Astrocyte (in vitro differentiated cells and primary cell): ENCODE measurements around the gene DNAL1. TPM values are rescaled to one million over a fixed set of nuclear protein-coding genes. Genes with fewer than 3 reads are reported as not detected.
A peak's percentile ranks its signal among the peaks of the same experiment; 100 is the strongest.

ENCODE experiments used
- DNase-seq: peaks from one replicate; pipeline ENCODE4 v3.0.0-alpha.2; 2010; ENCODE audit warnings: low read depth
- FAIRE-seq: peaks from 2 replicates; lab custom pipeline; 2011; peaks lifted over from hg19 to GRCh38; lab: Jason Lieb, UNC
- H2AFZ ChIP-seq: 2 replicates; pipeline ENCODE4 v1.6.0; 2012; ENCODE audit warnings: low read depth, low read length, inconsistent platforms
- H3K27ac ChIP-seq: 2 replicates; pipeline ENCODE4 v1.5.1; 2011; ENCODE audit warnings: low read depth, low read length, inconsistent platforms
- H3K27me3 ChIP-seq: 2 replicates; pipeline ENCODE4 v1.6.0; 2011; ENCODE audit warnings: low read length, inconsistent platforms; ENCODE audit not compliant: insufficient read depth
- H3K36me3 ChIP-seq: 2 replicates; pipeline ENCODE4 v1.5.1; 2011; ENCODE audit warnings: low read length, inconsistent platforms; ENCODE audit not compliant: insufficient read depth
- H3K4me1 ChIP-seq: 2 replicates; pipeline ENCODE4 v1.5.1; 2011; ENCODE audit warnings: low read length, inconsistent platforms; ENCODE audit not compliant: insufficient read depth
- H3K4me2 ChIP-seq: 2 replicates; pipeline ENCODE4 v1.6.0; 2012; ENCODE audit warnings: low read length, inconsistent platforms
- H3K4me3 ChIP-seq: 2 replicates; pipeline ENCODE4 v1.5.1; 2011; ENCODE audit warnings: low read depth, mild to moderate bottlenecking, low read length, inconsistent platforms; ENCODE audit not compliant: insufficient read depth
- H3K79me2 ChIP-seq: 2 replicates; pipeline ENCODE4 v1.6.0; 2012; ENCODE audit warnings: mild to moderate bottlenecking, low read length, inconsistent platforms; ENCODE audit not compliant: insufficient read depth
- H3K9ac ChIP-seq: 2 replicates; pipeline ENCODE4 v1.6.0; 2012; ENCODE audit warnings: mild to moderate bottlenecking, low read length, inconsistent platforms
- H3K9me3 ChIP-seq: 2 replicates; pipeline ENCODE4 v1.5.1; 2012; ENCODE audit warnings: low read depth, mild to moderate bottlenecking, low read length, inconsistent platforms; ENCODE audit not compliant: insufficient read depth
- H4K20me1 ChIP-seq: 2 replicates; pipeline ENCODE4 v1.6.0; 2012; ENCODE audit warnings: low read length, inconsistent platforms; ENCODE audit not compliant: insufficient read depth
- H3K27ac Mint-ChIP-seq: one replicate; pipeline ENCODE4 v1.8.0; 2021; ENCODE audit warnings: mild to moderate bottlenecking, mixed read lengths; ENCODE audit not compliant: unreplicated experiment
- H3K27me3 Mint-ChIP-seq: one replicate; pipeline ENCODE4 v1.8.0; 2021; ENCODE audit warnings: low read depth, mixed read lengths; ENCODE audit not compliant: unreplicated experiment
- H3K36me3 Mint-ChIP-seq: one replicate; pipeline ENCODE4 v1.8.0; 2021; ENCODE audit warnings: low read depth, mixed read lengths; ENCODE audit not compliant: unreplicated experiment
- H3K4me1 Mint-ChIP-seq: one replicate; pipeline ENCODE4 v1.8.0; 2021; ENCODE audit warnings: low read depth, mixed read lengths; ENCODE audit not compliant: unreplicated experiment
- H3K4me3 Mint-ChIP-seq: one replicate; pipeline ENCODE4 v1.8.0; 2021; ENCODE audit warnings: mild to moderate bottlenecking, moderate library complexity, mixed read lengths; ENCODE audit not compliant: unreplicated experiment
- H3K9me3 Mint-ChIP-seq: one replicate; pipeline ENCODE4 v1.8.0; 2021; ENCODE audit warnings: mild to moderate bottlenecking, mixed read lengths; ENCODE audit not compliant: unreplicated experiment
- CTCF ChIP-seq: IDR thresholded peaks from 2 replicates; pipeline ENCODE4 v1.5.1; 2011; ENCODE audit warnings: low read depth, mild to moderate bottlenecking, inconsistent platforms, low read length, moderate library complexity; ENCODE audit not compliant: insufficient read depth
- EZH2 ChIP-seq: IDR thresholded peaks from 2 replicates; pipeline ENCODE4 v1.6.1; 2012; ENCODE audit warnings: mild to moderate bottlenecking, low read length, inconsistent platforms; ENCODE audit not compliant: insufficient read depth
- total RNA-seq: library from RNA; stranded (reverse); gene quantifications from 2 replicates; pipeline ENCODE4 v1.2.1, GENCODE V29; 2021

Gene DNAL1
- total RNA-seq, 1 donor from 2014 or later: 24.9 TPM

GRCh38 chr14:73722581-73722980, 77.8 kb downstream of the DNAL1 start:
- no peaks in the 10 kb centered on the region for H3K27me3 ChIP-seq
- Mint-ChIP-seq H3K27ac (no peak overlapping the region), H3K9me3 (no peaks in the 10 kb centered on the region), H3K4me3 (no peak overlapping the region), H3K36me3 (peaks cover 22% of the 10 kb centered on the region), H3K27me3 (no peaks in the 10 kb centered on the region), H3K4me1 (peaks cover 36% of the 10 kb centered on the region)
- no peak overlapping the region for H3K4me2 ChIP-seq
- DNase-seq (no peak), FAIRE-seq (no peak)
- no peaks in the 10 kb centered on the region for H3K9me3 ChIP-seq
- no peak overlapping the region for H2AFZ ChIP-seq
- peaks cover 34% of the 10 kb centered on the region for H3K36me3 ChIP-seq
- H3K79me2 ChIP-seq: peaks cover 3% of the 10 kb centered on the region
- H3K9ac ChIP-seq: no peak overlapping the region
- H3K4me1 ChIP-seq: peaks cover 54% of the 10 kb centered on the region
- no peak for TF ChIP-seq EZH2
- no peak for TF ChIP-seq CTCF
- no peak overlapping the region for H3K27ac ChIP-seq
- no peak overlapping the region for H3K4me3 ChIP-seq
- peaks cover 5% of the 10 kb centered on the region for H4K20me1 ChIP-seq

GRCh38 chr14:73723406-73723796, 78.6 kb downstream of the DNAL1 start:
- TF ChIP-seq EZH2 (no peak), CTCF (no peak)
- FAIRE-seq (no peak), DNase-seq (peak; percentile 85)
- Mint-ChIP-seq H3K27ac (peak overlapping the region; percentile 81), H3K4me1 (peaks cover 34% of the 10 kb centered on the region), H3K36me3 (peaks cover 21% of the 10 kb centered on the region), H3K4me3 (peak overlapping the region; percentile 71), H3K27me3 (no peaks in the 10 kb centered on the region), H3K9me3 (no peaks in the 10 kb centered on the region)
- Histone ChIP-seq H3K9me3 (no peaks in the 10 kb centered on the region), H3K4me3 (peak overlapping the region; percentile 2), H3K4me1 (peaks cover 52% of the 10 kb centered on the region), H3K9ac (peak overlapping the region; percentile 70), H3K4me2 (peak overlapping the region; percentile 74), H3K27me3 (no peaks in the 10 kb centered on the region), H2AFZ (no peak overlapping the region), H3K36me3 (peaks cover 38% of the 10 kb centered on the region), H3K27ac (peak overlapping the region; percentile 85), H3K79me2 (peaks cover 8% of the 10 kb centered on the region), H4K20me1 (peaks cover 11% of the 10 kb centered on the region)

DNA sequence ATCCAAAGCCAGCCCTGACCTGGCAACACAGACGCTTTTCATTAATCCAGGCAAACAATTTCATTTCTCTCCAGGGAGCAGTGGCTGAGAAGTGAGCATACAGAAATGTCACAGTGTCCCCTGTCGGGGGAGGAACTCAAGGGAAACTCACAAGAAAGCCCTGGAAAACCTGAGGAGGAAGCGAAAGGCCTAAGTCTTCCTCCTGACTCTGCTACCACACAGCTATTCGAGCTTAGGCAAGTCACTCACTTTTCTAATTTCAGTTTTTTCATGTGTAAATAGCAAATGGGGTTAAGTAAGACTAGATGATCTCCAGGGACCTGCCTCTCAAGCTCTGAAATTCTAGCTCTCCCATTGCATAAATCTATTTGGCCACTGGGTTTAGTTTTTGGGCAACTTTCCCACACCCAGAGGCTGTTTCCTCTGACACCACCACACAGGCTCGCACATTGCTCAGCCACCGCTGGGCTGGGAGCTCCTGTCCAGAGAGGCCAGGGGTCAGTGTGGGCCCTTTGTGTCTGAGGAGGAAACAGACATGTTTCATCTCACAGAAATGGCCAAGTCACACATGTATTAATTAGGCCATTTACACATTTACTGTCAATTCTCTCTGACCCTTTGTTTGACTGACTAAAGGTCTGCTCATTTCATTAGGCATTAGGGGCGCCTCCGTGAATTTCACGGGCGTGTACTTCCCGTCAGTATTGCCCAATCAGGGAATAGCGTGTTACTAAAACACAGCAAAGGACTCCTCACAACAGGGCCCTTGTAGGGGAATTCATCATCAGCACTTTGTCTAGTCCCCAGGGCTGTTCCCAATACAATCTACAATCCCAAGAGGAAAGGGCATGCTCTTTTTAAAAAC, 79.2 kb downstream of the DNAL1 start:
- H4K20me1 ChIP-seq: peaks cover 17% of the 10 kb centered on the region
- H3K27me3 Mint-ChIP-seq: no peaks in the 10 kb centered on the region
- H2AFZ ChIP-seq: no peak overlapping the region
- peaks cover 14% of the 10 kb centered on the region for H3K79me2 ChIP-seq
- H3K27ac ChIP-seq: peak overlapping the region; percentile 85
- peak; percentile 24 for TF ChIP-seq CTCF
- TF ChIP-seq EZH2: no peak
- DNase-seq (peak; percentile 95), FAIRE-seq (peak; percentile 94)
- no peaks in the 10 kb centered on the region for H3K9me3 ChIP-seq
- peak overlapping the region; percentile 74 for H3K4me2 ChIP-seq
- H3K36me3 Mint-ChIP-seq: peaks cover 25% of the 10 kb centered on the region
- peaks cover 40% of the 10 kb centered on the region for H3K4me1 Mint-ChIP-seq
- no peaks in the 10 kb centered on the region for H3K9me3 Mint-ChIP-seq
- H3K4me3 Mint-ChIP-seq: peak overlapping the region; percentile 71
- peak overlapping the region; percentile 70 for H3K9ac ChIP-seq
- peak overlapping the region; percentile 2 for H3K4me3 ChIP-seq
- peak overlapping the region; percentile 81 for H3K27ac Mint-ChIP-seq
- peaks cover 39% of the 10 kb centered on the region for H3K36me3 ChIP-seq
- no peaks in the 10 kb centered on the region for H3K27me3 ChIP-seq
- H3K4me1 ChIP-seq: peaks cover 53% of the 10 kb centered on the region
